Astrocyte of the hippocampus (primary cell): ENCODE data around the gene COX18.

ENCODE experiments used
- DNase-seq: peaks from one replicate; pipeline ENCODE4 v3.0.0; 2011; ENCODE audit warnings: low read depth, low spot score

Gene COX18

GRCh38 chr4:73053076-73053475 lies 16.4 kb downstream of the COX18 start:
- DNase-seq, result no peak

GRCh38 chr4:73051625-73052024 lies 17.9 kb downstream of the COX18 start:
- no peak for DNase-seq

GRCh38 chr4:73045879-73046278 lies 23.6 kb downstream of the COX18 start:
- DNase-seq, result no peak

- DNase-seq, result no peak
These were observed 32.5 kb downstream of the COX18 start for GRCh38 chr4:73037057-73037456.

GRCh38 chr4:73036123-73036522 lies 33.4 kb downstream of the COX18 start:
- no peak for DNase-seq

- DNase-seq, result peak; percentile 8
These were observed 34.6 kb downstream of the COX18 start for GRCh38 chr4:73034896-73035295.

- DNase-seq, result no peak
These were observed 40.9 kb downstream of the COX18 start for GRCh38 chr4:73028621-73029020.

GRCh38 chr4:73021634-73022033 lies 47.9 kb downstream of the COX18 start:
- peak; percentile 59 for DNase-seq

GRCh38 chr4:73019462-73020047 lies 50.0 kb downstream of the COX18 start:
- peak; percentile 67 for DNase-seq

GRCh38 chr4:73018595-73018994 lies 50.9 kb downstream of the COX18 start:
- no peak for DNase-seq

- DNase-seq, result no peak
These were observed 56.2 kb downstream of the COX18 start for GRCh38 chr4:73013310-73013709.

GRCh38 chr4:73012673-73013072 lies 56.8 kb downstream of the COX18 start:
- DNase-seq, result no peak

GRCh38 chr4:73011629-73011985 lies 57.9 kb downstream of the COX18 start:
- DNase-seq, result no peak

- DNase-seq, result no peak
These were observed 58.5 kb downstream of the COX18 start for GRCh38 chr4:73010789-73011628.

- DNase-seq, result no peak
These were observed 61.9 kb downstream of the COX18 start for GRCh38 chr4:73007526-73008100.

- no peak for DNase-seq
These were observed 63.1 kb downstream of the COX18 start for GRCh38 chr4:73006286-73006990.

- no peak for DNase-seq
These were observed 64.0 kb downstream of the COX18 start for GRCh38 chr4:73005514-73005913.
